ENCODE data around the gene SRSF10.

DNA sequence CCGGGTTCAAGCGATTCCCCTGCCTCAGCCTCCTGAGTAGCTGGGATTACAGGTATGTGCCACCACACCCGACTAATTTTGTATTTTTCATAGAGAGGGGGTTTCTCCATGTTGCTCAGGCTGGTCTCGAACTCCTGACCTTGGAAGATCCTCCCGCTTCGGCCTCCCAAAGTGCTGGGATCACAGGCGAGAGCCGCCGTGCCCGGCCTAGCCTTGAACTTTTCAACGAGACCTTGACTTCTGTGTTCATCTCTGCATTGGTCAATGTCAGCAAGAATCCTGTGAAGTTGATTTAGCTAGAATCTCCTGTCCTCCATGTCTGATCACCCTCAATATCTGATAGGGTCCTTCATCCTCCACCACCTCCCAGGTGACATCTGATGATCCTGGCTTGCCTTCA is 55.5 kb downstream of the SRSF10 start:
- TF ChIP-seq, protein P1, sequence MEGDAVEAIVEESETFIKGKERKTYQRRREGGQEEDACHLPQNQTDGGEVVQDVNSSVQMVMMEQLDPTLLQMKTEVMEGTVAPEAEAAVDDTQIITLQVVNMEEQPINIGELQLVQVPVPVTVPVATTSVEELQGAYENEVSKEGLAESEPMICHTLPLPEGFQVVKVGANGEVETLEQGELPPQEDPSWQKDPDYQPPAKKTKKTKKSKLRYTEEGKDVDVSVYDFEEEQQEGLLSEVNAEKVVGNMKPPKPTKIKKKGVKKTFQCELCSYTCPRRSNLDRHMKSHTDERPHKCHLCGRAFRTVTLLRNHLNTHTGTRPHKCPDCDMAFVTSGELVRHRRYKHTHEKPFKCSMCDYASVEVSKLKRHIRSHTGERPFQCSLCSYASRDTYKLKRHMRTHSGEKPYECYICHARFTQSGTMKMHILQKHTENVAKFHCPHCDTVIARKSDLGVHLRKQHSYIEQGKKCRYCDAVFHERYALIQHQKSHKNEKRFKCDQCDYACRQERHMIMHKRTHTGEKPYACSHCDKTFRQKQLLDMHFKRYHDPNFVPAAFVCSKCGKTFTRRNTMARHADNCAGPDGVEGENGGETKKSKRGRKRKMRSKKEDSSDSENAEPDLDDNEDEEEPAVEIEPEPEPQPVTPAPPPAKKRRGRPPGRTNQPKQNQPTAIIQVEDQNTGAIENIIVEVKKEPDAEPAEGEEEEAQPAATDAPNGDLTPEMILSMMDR (IDR thresholded peaks at IDR 0.05), result no peak
- TF ChIP-seq POLR2AphosphoS5 (IDR thresholded peaks at IDR 0.05) (no peak), POLR2A (IDR thresholded peaks at IDR 0.05) (no peak)
